Measurements from ENCODE around the gene CTSE.

The CTSE gene

GRCh38 chr1:206050655-206051235 lies 27.1 kb upstream of the CTSE start:
- DNase-seq (ENCODE audit: extremely low read depth in 1 of 2, low read depth in 1 of 2), result peak in 1 of 2 donors; percentile 5

DNA sequence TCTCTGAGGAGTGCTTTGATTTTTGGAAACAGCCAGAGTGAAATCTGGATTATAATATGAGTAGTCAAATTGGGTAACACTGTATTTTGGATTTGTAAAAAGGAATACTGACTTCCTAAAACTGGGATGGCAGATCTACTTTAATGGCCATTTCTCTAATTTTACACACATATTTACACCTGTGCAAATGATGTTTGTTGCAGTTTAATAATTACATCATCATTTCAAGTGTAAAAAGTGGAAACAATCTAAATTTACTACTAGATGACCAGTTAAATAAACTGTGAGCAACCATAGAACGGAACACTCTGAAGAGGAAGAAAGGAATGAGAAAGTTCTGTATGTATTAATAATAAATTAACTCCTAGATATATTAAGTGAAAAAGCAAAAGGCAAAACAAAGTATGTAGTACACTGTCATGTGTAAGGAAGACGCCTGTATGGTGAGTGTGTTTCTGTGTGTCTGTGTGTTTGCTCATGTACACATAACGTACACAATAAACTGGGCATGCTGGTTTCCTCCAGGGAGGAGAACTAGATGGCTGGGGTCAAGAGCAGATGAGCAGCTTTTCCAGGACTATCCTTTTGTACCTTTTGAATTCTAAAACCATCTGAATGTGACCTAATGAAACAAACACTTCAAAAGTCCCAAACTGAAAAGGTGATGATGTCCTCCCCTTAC lies 26.4 kb upstream of the CTSE start:
- DNase-seq (ENCODE audit: extremely low read depth in 1 of 2, low read depth in 1 of 2), result no peak

DNA sequence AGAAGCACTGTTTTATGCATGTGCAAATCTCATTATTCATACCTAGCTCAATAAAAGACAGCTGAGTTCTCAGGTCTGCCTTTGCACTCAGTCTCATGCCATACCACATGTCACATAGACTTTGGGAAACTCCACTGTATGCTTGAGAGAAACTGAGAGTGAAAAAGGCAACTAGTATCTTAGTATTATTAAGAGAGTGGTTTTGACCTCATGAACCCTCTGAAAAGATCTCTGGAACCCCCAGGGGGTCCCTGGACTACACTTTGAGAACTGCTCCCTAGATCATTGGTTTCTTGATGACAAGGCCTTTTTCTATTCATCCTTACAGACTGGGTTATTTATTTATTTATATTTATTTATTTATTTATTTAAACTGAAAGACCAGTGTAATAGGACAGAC lies 25.6 kb upstream of the CTSE start:
- no peak for DNase-seq (ENCODE audit: extremely low read depth in 1 of 2, low read depth in 1 of 2)

DNA sequence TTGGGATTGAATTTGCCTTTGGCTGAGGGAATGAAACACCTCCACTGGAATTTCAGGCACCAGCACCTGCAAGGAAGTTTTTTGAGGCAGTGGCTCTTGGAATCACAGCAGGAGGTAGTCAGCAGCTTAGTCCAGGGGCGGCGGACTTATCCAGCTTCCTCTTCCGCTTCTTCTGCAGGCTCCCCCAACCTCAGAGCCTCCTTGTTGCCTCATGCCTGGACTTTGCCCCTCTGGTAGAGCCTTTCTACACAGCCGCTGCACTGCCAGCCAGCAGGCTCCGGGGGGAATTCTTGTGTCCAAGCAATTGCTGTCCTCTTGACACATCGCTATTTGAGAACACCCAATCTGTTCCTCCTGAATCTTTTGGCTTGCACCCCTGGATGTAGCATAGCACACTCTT lies 24.9 kb upstream of the CTSE start:
- DNase-seq (ENCODE audit: extremely low read depth in 1 of 2, low read depth in 1 of 2), result no peak

- DNase-seq (ENCODE audit: extremely low read depth in 1 of 2, low read depth in 1 of 2), result no peak
These were observed 23.6 kb upstream of the CTSE start for GRCh38 chr1:206047271-206047670.

- no peak for DNase-seq (ENCODE audit: extremely low read depth in 1 of 2, low read depth in 1 of 2)
These were observed 17.9 kb upstream of the CTSE start for GRCh38 chr1:206041640-206042039.

DNA sequence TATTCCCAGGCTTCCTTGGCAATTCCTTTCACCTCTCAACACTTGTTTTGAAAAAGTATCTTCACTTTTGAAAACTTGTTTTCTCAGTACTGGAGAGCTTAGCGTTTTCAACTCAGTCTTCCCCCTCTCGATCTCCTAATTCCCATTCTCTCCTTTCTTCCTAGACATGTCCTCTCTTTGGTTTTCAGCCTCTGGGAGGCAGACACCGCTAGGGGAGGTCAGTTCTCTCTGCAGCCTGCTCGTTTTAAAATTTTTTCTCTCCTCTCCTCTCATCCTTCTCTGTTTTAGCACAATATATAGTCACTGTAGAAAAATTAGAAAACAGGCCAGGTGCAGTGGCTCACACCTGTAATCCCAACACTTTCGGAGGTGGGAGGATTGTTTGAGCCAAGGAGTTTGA lies 16.6 kb upstream of the CTSE start:
- DNase-seq (ENCODE audit: extremely low read depth in 1 of 2, low read depth in 1 of 2), result no peak

- no peak for DNase-seq (ENCODE audit: extremely low read depth in 1 of 2, low read depth in 1 of 2)
These were observed 15.6 kb upstream of the CTSE start for GRCh38 chr1:206039046-206039973.

GRCh38 chr1:206037581-206037980 lies 13.9 kb upstream of the CTSE start:
- no peak for DNase-seq (ENCODE audit: extremely low read depth in 1 of 2, low read depth in 1 of 2)

DNA sequence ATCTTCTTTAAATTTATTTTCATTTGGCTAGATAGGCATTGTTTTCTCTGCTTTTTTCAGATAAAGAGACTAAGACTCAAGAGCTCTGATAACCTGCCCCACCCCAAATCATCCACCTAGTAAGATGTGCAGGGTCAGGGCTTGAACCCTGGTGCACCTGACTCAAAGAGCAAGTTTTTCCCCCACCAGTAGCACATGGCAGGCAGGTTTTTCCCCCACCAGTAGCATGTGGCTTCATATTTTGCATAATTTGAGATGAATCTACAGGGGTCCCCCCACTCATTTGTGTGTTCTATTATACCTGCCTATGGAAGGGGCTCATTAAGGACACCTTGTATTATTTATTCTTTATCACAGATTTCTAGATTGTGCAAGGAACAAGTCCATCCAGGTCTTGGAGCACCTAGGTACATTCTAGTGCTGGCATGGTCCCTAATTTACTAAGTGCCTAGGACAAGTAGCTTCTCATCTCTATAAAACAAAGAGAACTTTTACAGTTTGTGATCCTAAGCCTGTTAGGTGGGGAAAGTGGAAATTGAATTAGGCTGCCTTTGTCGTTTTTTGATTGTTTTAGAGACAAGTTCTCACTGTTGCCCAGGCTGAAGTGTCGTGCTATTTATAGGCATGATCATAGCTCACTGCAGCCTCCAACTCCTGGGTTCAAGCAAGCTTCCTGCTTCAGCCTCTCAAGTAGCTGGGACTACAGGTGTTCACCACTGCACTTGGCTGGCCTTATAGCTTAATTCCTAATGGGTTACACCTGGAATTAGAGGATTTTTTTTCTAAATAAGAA lies 13.2 kb upstream of the CTSE start:
- DNase-seq (ENCODE audit: extremely low read depth in 1 of 2, low read depth in 1 of 2), result no peak

- no peak for DNase-seq (ENCODE audit: extremely low read depth in 1 of 2, low read depth in 1 of 2)
These were observed 11.3 kb upstream of the CTSE start for GRCh38 chr1:206035027-206035426.

- DNase-seq (ENCODE audit: extremely low read depth in 1 of 2, low read depth in 1 of 2), result no peak
These were observed 8.9 kb upstream of the CTSE start for GRCh38 chr1:206032380-206033140.

DNA sequence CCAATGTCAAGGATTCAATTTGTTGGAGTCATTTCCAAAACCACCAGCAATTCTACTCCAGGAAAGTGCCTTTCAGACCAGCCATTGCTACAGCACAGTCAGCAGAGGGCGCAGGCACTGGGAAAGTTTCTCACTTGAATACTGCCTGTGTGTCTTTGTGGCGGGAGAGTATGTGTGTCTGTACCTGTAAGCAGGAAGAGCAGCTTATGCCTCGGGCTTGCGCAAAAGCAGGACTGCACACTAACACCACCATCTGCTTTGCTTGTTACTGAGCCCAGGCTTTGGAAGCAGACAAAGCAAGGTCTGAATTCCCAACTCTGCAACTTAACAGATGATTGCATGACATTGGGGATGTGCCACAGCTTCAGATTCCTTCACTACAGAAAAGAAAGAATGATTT lies 7.0 kb upstream of the CTSE start:
- peak; percentile 12 to 35 for DNase-seq (ENCODE audit: extremely low read depth in 1 of 2, low read depth in 1 of 2)

DNA sequence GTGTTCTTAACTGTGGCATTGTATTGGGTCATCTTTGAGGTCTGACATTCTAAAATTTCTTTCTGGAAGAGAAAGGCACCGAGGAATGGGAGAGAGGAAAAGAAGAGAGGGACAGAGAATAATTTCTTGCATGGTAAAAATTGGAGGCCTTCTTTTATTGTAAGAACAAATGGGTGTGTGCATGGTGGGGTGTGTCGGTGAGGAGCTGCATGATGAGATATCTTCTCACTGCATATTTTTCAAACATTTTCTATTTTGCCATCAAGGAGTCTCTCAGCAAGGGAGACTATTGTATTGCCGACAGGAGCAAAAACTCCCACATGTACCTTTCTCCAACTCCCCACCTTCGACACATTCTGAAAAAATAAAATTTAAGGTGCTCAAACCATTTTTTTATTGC lies 6.5 kb upstream of the CTSE start:
- DNase-seq (ENCODE audit: extremely low read depth in 1 of 2, low read depth in 1 of 2), result no peak

DNA sequence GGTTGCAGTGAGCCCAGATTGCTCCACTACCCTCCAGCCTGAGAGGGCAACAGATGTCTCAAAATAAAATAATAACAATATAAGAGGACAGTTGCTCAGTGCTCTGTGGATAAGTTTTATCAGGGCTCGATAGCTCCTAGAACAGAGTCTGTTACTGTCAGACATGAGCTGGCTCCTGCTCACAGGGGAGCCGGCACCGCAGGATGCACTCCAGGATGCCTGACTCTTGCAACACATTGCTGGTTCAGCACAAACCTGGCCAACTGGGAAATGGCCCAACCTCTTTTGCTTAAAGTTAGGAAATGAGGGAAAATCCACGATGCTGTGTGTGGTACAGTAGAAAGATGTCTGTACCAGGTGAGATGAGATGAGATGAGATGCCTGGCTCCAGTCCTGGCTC lies 5.8 kb upstream of the CTSE start:
- no peak for DNase-seq (ENCODE audit: extremely low read depth in 1 of 2, low read depth in 1 of 2)

GRCh38 chr1:206025283-206025820 lies 1.7 kb upstream of the CTSE start:
- DNase-seq (ENCODE audit: extremely low read depth in 1 of 2, low read depth in 1 of 2), result no peak

DNA sequence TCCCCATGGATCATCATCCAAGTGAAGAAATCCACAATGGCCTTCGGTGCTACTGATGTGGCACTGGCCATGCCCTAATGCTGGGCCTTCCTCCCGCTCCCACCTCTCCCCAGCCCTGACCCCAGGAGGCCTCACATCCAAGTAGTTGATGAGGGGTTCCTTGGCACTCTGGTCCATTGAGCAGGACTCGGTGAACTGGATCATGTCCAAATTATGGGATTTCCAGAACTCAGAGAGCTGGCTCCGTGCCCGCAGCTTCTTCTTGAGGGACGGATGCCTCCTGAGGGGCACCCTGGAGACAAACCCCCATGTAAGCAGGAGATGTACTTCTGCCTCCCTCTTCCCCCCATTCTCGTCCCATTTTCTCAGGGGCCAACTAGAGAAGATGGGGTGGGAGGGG lies 929 bp downstream of the CTSE start:
- DNase-seq (ENCODE audit: extremely low read depth in 1 of 2, low read depth in 1 of 2), result no peak

GRCh38 chr1:206021626-206022365 lies 1.9 kb downstream of the CTSE start:
- no peak for DNase-seq (ENCODE audit: extremely low read depth in 1 of 2, low read depth in 1 of 2)

DNA sequence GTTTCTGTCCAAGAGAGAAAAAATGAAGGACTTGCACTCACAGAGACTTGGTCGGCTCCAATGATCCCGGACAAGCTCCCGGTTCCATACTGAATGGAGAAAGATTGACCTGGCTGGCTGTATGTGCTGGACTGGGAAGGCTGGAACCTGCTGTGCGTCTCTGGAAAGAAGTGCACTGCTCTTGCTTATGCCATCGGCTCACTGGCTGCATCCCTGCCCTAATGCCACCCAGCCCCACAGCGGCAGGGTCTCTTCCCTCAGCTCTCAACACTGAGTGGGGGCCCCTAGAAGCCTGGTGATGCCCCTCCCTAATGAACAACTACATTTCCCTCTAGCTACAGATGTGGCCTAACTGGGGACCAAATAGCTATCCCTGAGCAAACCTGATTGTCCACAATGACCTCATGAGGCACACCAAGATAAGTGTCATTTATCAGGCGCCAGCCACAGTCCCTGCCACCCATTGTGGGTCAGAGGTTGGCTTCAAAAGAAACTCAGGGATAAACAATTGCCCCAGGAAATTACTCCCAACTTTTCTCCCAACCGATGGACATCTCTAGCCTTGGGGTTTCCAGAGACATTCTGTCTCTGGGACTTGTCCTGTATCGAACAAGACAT lies 2.6 kb downstream of the CTSE start:
- no peak for DNase-seq (ENCODE audit: extremely low read depth in 1 of 2, low read depth in 1 of 2)
